Measurements from ENCODE around the gene MS4A7. TPM values are rescaled to one million over a fixed set of nuclear protein-coding genes. Genes with fewer than 3 reads are reported as not detected.

Gene MS4A7
- total RNA-seq, 4 donors from 2014 or later: 5.6 to 43.5 (median 26.1) TPM

GRCh38 chr11:60396382-60396781 is 18.1 kb downstream of the MS4A7 start, which contains the start of gene MS4A14:
Gene MS4A14 (plus strand): TSS chr11:60396459. CDS start chr11:60396579, 120 bp downstream.
- no peak for DNase-seq
- no peaks in the 10 kb centered on the region for H3K9me3 ChIP-seq
- in situ Hi-C loops (cut with MboI; ENCODE audit: low pct_ligation_motif_present in 1 of 4, low pct_unique_long_range_greater_than_20kb in 1 of 4, low sequenced_read_pairs in 3 of 4) (no loop called here), intact Hi-C loops (cut with DNase I; ENCODE audit: low total_unique reads) (no loop called here)
- no peaks in the 10 kb centered on the region for H3K36me3 ChIP-seq
- WGBS, 2 donors (ENCODE audit: low coverage in 1 of 2): 54 to 59% methylated on average over 3 of the region's 3 CpGs
- no peak within 1 kb of the TSS for H3K27ac ChIP-seq
- peaks cover 0 to 7% (median 0%) of the 10 kb centered on the region in 4 donors for H3K4me1 ChIP-seq
- no peak for TF ChIP-seq EP300 (IDR thresholded peaks at IDR 0.05; ENCODE audit: low read depth)
- TF ChIP-seq, protein P1, sequence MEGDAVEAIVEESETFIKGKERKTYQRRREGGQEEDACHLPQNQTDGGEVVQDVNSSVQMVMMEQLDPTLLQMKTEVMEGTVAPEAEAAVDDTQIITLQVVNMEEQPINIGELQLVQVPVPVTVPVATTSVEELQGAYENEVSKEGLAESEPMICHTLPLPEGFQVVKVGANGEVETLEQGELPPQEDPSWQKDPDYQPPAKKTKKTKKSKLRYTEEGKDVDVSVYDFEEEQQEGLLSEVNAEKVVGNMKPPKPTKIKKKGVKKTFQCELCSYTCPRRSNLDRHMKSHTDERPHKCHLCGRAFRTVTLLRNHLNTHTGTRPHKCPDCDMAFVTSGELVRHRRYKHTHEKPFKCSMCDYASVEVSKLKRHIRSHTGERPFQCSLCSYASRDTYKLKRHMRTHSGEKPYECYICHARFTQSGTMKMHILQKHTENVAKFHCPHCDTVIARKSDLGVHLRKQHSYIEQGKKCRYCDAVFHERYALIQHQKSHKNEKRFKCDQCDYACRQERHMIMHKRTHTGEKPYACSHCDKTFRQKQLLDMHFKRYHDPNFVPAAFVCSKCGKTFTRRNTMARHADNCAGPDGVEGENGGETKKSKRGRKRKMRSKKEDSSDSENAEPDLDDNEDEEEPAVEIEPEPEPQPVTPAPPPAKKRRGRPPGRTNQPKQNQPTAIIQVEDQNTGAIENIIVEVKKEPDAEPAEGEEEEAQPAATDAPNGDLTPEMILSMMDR (IDR thresholded peaks at IDR 0.05): no peak
- TF ChIP-seq POLR2A (IDR thresholded peaks at IDR 0.05): no peak
- no peak for TF ChIP-seq POLR2AphosphoS5 (IDR thresholded peaks at IDR 0.05)
- peaks cover 7% of the 10 kb centered on the region for H3K27me3 ChIP-seq
- H3K4me3 ChIP-seq: no peak within 1 kb of the TSS

- DNase-seq: no peak
- 0% methylated on average over 1 of the region's 1 CpG for WGBS, 2 donors (ENCODE audit: low coverage in 1 of 2)
- in situ Hi-C loops (cut with MboI; ENCODE audit: low pct_ligation_motif_present in 1 of 4, low pct_unique_long_range_greater_than_20kb in 1 of 4, low sequenced_read_pairs in 3 of 4): no loop called here
- Histone ChIP-seq H3K36me3 (no peaks in the 10 kb centered on the region), H3K4me1 (peaks cover 0 to 7% (median 0%) of the 10 kb centered on the region in 4 donors), H3K27me3 (peaks cover 7% of the 10 kb centered on the region), H3K27ac (no peak overlapping the region), H3K4me3 (no peak overlapping the region), H3K9me3 (no peaks in the 10 kb centered on the region)
- TF ChIP-seq POLR2AphosphoS5 (IDR thresholded peaks at IDR 0.05) (no peak), EP300 (IDR thresholded peaks at IDR 0.05; ENCODE audit: low read depth) (no peak), POLR2A (IDR thresholded peaks at IDR 0.05) (no peak)
- TF ChIP-seq, protein P1 (IDR thresholded peaks at IDR 0.05): no peak
- intact Hi-C loops (cut with DNase I; ENCODE audit: low total_unique reads): no loop called here
Measured at GRCh38 chr11:60396799-60397198, 18.5 kb downstream of the MS4A7 start.

DNA sequence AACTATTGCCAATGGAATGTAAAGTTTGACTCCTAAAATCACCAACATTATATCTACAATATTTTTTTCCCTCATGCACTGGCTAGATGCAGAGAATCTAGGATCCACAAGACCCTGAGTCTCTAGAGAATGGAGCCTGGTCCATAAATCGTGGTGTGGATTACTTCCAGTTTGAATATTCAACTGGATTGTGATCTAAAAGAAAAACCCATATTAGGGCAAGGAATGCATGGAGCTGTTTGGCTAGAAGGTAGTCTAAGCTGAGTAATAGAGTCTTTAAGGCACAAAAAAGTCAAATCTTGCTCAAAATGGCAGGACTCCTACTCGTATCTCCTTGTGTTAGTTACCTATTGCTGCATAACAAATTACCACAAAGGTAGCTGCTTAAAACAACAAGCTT is 41.7 kb downstream of the MS4A7 start:
- intact Hi-C loops (cut with DNase I; ENCODE audit: low total_unique reads) (no loop called here), in situ Hi-C loops (cut with MboI; ENCODE audit: low pct_ligation_motif_present in 1 of 4, low pct_unique_long_range_greater_than_20kb in 1 of 4, low sequenced_read_pairs in 3 of 4) (no loop called here)
- no peak for DNase-seq
- 33 to 38% methylated on average over 2 of the region's 2 CpGs for WGBS, 2 donors (ENCODE audit: low coverage in 1 of 2)
- Histone ChIP-seq H3K4me3 (no peak overlapping the region), H3K36me3 (no peaks in the 10 kb centered on the region), H3K27ac (no peak overlapping the region), H3K27me3 (no peaks in the 10 kb centered on the region), H3K9me3 (peaks cover 0 to 6% of the 10 kb centered on the region in 2 donors), H3K4me1 (no peaks in the 10 kb centered on the region)
- no peak for TF ChIP-seq EP300 (IDR thresholded peaks at IDR 0.05; ENCODE audit: low read depth)
- TF ChIP-seq POLR2A (IDR thresholded peaks at IDR 0.05): no peak
- TF ChIP-seq, protein P1 (IDR thresholded peaks at IDR 0.05): no peak
- no peak for TF ChIP-seq POLR2AphosphoS5 (IDR thresholded peaks at IDR 0.05)

DNA sequence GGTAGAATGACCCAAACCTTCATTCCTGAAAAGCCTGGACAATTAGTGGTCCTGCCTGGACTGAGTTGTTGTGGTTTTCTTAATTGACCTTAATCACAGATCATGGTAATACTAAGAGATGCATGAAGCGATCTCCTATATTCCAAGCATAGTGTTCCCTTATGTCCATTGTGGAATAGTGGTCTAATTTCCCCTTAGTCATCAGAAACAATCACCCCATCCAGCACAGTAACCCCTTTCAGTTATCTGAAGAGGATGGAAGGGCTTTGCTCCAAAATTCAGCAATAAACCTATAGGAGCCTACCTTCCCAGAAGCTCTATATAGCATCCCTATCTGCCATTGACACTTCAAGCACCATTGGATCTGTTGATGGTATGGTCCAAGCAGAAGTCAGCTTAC is 44.3 kb downstream of the MS4A7 start:
- no peaks in the 10 kb centered on the region for H3K27me3 ChIP-seq
- TF ChIP-seq EP300 (IDR thresholded peaks at IDR 0.05; ENCODE audit: low read depth): no peak
- TF ChIP-seq, protein P1 (IDR thresholded peaks at IDR 0.05): no peak
- H3K4me3 ChIP-seq: no peak overlapping the region
- 95% methylated on average over 1 of the region's 1 CpG; no CpG with 5 or more reads in 1 of the 2 donors for WGBS, 2 donors (ENCODE audit: low coverage in 1 of 2)
- no peak overlapping the region for H3K27ac ChIP-seq
- H3K4me1 ChIP-seq: no peaks in the 10 kb centered on the region
- in situ Hi-C loops (cut with MboI; ENCODE audit: low pct_ligation_motif_present in 1 of 4, low pct_unique_long_range_greater_than_20kb in 1 of 4, low sequenced_read_pairs in 3 of 4): no loop called here
- H3K36me3 ChIP-seq: no peaks in the 10 kb centered on the region
- intact Hi-C loops (cut with DNase I; ENCODE audit: low total_unique reads): no loop called here
- no peak for DNase-seq
- H3K9me3 ChIP-seq: peaks cover 0 to 6% of the 10 kb centered on the region in 2 donors
